HG03139 (cell line): ENCODE measurements around the gene NOTCH3.

ENCODE experiments used
- ATAC-seq: cut with Tn5 transposase; IDR thresholded peaks from one replicate; pipeline ENCODE4 v1.9.1; 2021; ENCODE audit not compliant: unreplicated experiment

NOTCH3 gene

DNA sequence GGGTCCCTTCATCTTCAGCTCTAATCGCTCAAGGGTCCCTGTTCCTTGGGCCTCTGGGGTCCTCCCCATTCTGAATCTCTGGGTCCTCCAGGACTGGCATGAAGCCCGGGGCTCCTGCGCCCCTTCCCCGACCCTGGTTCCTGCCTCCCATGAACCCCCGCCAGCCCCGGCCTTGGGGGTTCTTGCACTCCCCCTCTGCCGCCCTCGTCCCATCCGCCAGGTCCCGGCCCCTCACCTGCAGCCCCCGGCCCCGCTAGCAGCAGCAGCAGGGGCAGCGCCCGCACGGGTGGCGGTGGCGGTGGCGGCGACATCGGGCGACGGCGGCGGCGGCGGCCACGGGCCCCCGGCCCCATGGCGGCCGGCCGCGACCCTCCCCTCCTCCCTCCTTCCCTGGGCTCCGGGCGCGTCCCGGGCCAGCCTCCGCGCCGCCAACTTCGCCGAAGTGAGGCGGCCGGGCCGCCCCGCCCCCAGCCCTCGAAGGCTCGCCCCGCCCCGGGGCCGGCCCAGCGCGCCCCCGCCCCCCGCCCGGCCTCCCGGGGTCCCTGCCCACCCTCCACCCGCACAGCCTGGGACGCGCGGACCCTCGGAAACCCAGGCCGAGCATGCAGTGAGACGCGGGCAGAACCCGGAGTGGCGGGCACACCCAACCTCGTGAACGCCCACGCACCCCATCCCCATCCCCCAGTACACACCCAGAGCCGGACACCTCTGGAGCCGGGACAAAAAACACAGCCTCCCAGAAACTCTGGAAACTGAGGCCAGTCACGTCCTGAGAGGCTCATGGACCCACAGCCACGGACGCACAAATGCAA is at the start of gene NOTCH3:
NOTCH3 (minus strand) TSS at position 443 of the 812 bp plus-strand sequence; CDS start at position 353, 90 bp downstream.
- no peak for ATAC-seq

DNA sequence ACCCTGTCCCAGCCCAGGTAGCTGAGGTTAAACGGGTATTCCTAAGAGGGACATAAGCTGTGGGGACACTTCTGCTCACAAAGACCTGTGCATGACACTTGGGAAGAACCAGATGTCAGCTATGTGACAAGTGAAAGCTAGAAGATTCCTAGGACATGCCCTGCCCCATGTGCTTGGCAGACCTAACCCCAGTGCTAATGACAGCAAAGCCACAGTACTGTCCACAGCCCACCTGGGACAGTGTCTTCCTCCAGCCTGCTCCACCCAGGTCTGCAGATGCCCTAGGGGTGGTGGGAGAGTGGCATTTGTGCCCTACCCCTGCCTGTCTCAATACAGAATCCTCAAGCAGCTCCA is 49.8 kb upstream of the NOTCH3 start:
- ATAC-seq: no peak

DNA sequence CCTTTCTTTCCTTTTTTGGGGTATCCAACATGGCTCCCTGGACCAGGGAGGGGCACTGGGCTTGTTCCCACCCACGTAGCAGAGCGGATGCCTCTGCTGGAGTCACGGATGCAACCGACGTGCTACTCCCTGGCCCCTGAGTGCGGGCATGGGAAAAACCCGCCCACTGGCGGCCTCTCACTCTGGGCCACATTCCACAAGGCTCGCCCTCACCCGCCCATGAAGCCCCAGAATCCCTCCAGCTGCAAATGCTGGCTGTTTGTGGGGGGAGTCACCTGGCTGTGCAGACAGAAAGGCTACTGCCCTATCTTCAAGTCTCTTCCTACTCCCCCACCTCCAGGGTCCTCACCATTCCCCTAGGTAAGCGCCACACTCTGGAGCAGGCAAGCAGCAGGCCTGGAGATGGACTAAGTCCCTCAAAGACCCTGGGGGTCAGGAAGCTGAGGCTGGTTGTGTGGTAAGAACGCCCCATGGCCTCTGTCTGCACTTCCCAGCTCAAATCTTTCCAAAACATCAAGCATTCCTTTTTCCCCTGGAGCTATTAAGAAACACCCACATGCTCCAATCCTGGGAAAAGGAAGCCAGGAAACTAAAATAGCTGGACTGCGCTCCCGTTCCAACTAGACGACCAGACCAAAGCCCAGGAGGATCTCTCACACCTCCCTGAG is 49.3 kb upstream of the NOTCH3 start:
- no peak for ATAC-seq

DNA sequence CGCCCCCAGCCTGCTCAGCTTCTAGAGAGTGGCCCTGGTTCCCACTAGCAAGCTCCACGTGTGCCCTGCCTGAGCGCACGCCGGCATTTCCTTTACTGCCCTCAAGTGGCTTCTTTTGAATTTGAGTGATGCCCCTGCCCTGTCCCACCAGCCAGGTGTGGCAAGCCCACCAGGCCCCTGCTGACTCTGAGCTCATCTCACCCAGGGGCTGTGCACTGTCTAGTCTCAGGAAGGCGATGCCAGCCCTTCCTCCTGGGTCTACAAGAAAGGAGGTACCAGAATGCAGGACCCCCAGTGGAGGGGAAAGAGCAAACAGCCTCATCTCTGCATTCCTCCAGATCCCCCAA is 48.7 kb upstream of the NOTCH3 start:
- no peak for ATAC-seq

DNA sequence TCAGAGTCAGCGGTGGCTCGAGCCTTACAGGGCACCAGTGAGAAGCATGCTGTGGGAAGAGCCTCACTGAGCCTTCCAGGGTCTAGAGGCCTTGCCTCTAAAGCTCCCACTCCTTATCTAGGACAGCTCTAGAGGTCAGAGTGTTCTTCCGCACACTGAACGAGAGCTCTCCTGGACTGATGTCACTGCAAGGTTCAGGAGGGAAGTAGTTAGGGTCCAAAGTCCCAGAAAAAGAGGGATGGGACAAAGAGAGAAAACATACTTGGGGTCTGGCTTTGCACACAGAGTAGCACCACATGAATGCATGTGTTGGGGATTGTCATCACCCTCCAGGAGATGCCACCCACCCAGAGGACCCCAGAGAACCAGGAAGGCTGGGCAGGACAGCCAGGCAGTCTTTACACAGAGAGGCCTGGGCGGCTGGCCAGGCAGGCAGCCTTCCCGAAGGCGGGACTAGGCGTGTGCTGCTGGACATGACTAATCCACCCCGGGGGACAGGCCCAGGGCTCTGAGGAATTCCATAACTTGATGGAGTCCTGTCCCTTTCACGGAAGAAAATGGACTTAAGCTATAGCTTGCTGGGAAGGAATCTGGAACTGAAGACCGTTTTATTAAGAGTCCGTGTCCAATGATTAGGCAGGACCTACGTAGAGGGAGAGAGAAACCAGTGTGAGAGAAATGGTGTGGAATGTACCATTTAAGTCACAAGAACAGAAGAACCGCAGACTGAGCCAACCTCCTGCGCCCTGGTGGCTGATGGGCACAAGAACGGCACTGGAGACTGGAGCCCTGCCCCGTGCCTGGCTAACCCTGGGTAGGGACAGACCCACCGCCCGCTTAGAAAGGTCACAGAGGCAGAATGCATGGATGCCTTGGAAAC is 48.1 kb upstream of the NOTCH3 start:
- no peak for ATAC-seq

DNA sequence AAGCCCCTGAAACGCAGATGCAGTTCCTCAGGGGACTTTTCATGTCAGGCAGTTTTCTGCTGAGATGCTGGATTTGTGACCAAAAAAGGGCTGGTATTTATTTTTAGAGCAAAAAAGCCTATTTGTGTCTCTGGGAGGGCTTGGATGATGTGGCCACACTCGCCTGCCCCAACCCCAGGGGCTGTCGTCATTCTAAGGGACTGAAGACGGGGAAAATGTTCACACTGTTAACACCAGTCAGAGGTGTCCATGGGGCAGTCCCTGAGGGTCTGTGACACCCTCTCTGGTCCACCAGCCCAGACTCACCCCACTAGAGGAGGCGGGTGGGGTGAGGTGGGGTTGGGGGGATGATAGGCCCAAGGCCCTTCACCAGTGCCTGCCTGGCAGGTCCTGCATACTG is 47.3 kb upstream of the NOTCH3 start:
- ATAC-seq: no peak

DNA sequence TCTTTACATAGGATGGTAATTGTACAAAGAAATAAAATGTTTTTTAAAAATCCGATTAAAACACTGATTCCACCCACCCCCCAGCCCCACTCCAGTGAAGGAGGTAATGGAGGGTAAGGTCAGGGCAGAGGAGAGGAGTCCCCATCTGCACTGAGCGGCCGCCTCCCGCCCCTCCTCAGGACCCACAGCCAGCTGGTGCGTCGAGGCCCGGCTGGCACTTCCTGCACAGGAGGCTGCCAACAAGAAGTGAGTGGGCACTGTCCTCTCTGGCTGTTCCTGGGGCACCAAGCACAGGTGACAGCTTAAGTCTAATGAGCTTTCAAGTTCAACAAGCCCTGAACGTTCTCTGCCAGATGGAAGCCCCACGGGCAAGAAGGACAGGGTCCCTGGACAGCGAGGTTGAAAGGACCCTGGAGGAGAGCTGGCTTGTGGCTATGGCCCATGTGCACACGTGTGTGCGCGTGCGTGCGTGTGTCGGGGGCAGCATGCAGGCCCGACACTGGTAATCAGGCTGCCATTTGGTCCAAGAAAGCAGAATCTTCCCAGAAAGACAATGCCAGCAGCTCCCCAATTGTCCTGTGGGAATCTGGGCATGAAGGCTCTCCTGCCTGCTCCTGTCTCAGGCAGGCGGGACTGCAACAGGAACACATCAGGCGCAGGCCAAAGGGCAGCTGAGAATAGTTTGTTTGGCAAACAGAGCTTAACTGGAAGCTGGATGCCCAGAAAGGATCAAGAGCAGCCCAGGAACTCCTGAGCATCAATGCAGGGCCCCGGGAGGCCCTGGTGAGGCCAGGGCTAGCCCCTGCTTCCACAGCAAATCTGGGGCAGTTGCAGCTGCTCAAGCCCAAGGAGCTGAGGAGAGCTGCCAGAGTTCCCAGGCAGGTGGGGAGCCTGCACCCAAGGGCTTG is 46.6 kb upstream of the NOTCH3 start:
- ATAC-seq: no peak

DNA sequence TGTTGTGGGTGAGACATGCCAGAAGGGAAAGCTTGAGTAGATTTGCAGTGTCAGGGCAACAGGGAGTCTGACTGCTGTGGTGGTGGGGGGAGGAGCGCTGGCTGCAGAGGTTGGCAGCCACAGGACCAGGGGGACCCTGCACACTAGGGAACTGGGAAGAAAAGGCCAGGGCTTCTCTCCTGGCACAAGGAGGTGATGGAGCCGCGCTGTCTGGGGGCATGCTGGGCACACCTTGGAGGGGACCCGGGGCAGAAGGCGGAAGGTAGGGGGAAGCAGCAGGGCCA is 45.3 kb upstream of the NOTCH3 start:
- ATAC-seq: no peak

DNA sequence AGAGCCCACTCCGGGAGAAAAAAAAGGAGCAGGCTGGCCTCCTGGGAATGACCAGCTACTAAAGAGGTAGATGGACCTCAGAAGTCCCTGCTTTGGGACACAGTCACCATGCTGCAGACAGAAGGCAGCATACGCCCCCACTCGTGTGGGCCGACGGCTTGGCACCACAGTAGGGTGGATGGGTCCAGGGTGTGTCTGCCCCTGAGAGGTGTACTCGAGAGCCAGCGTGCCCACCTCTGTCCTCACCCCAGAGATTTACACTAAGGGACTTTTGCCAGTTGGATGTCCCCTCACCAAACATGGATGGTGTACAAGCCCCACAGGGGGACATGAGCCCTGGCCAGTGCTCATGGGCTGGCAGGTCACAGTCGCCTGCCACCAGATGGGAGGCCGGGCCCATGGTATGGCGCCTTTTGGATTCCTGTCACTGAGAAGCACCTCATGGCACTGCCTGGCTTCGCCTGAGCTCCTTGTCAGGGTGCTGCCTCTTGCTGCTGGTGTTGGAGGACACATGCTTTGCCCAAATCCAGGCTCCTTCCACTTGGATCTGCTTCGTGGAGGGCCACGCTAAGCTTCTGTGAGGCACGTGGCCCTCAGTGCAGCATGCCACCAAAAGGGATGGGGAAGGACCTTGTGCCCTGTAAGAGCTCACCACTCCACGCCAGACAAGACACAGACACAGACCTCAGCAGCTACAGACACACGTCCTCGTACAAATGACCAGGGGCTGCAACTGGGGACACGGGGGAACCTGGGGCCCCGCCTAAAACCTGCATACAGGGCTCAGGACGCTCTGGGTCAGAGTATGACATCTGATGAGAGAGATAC is 44.8 kb upstream of the NOTCH3 start:
- ATAC-seq: no peak

DNA sequence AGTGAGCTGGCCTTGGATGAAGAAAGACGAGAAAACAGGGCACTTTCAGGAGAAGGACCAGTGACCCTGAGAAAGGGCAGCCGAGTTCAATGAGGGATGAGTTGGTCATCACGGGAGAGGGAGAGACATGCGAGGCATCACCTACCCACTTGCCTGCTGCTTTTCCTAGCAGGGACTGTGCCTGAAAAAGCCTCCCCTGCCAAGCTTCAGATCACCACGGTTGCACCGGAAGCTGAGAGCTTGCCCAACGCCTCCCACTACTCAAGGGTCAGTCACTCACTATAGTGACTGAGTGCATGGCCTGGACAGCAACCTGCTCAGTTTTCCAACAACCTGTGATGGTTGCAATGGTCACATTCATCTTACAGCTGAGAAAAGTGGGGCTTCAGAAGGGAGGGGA is 44.0 kb upstream of the NOTCH3 start:
- ATAC-seq: no peak

DNA sequence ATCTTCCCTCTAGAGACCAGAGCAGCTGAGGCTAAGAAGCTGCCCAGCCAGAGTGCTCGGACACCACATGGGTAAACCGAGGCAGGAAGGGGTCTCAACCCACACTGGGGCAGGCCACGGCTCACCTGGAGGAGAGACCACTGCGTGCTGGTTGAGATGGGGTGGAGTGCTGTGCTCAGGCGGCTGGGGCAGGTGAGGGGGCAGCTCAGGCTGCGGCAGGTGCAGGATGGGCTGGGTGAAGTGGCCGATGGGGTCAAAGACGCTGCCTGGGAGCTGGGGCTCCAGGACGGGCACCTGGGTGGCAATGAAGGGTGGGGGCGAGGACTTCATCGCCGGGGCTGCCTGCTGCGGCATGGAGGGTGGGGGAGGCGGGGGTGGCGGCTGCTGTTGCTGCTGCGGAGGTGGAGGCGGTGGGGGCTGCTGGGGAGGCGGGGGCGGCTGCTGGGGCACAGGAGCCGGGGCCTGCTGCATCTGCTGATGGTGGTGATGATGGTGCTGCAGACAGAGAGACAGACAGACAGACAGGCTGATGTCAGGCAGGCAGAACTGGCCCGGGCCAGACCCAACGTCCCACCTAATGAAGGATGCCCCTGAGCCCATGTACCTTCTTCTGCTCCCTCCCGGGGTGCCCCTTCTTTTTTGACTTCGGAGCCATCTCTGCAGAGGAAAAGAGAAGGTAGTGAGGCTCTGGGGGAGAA is 43.5 kb upstream of the NOTCH3 start:
- ATAC-seq: no peak

DNA sequence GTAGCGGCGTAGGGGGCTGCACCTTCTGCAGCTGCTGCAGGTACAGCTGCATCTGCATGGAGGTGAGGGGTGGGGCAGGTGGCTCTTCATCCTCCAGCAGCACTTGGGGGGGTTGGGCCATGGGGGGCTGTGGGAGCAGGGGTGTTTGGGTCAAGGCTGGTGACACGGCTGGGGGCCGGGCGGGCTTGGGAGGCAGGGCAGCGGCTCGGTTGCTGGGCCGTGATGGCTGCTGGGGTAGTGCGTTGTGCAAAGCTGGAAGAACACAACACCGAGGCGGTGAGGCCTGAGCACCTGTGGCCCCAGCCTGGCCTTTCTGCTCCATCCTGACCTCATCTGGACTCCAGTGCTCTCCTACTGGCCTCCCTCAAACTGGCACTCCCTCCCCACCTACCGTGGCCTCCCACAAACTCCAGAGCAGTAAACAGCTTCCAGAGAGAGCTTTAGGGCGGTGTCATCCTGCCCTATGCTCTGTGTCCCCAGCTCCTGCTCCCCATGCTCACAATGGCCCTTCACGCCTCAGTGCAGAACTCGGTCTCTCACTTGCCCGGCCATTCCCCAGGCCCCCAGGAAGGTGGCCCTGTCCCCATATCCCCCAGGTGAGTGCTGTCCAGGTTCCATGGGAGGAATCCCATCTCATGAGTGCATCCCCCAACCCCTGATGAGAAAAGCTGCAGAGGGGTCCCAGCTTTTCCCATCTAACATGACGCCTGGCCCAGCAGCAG is 42.6 kb upstream of the NOTCH3 start:
- ATAC-seq: no peak

DNA sequence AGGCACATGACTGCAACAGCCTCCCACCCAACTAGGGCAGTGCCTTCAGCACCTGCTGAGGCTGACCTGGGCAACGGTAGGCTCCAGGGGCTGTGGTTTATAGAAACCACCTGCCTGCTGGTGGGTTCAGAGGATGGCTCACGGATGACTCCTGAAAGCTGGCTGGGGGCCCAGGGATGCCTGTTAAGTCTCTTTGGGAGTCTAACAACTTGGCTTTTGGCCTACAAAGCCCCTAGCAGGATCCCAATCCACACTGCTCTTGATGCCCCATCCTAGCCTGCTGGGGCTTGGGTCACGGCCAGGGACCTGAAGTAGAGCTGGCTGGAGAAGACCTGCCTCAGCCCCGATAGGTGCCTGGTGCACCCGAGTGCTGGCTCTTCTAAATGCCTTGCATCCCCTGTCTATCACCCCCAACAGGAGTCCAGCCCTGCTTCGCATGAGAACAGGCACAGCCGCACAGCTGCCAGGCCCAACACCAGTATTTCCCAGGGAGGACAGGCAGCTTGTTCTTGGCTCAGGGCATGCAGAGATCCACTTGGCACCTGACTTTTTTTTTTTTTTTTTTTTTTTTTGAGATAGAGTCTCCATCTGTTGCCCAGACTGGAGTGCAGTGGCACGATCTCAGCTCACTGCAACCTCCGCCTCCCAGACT is 40.6 kb upstream of the NOTCH3 start:
- no peak for ATAC-seq

DNA sequence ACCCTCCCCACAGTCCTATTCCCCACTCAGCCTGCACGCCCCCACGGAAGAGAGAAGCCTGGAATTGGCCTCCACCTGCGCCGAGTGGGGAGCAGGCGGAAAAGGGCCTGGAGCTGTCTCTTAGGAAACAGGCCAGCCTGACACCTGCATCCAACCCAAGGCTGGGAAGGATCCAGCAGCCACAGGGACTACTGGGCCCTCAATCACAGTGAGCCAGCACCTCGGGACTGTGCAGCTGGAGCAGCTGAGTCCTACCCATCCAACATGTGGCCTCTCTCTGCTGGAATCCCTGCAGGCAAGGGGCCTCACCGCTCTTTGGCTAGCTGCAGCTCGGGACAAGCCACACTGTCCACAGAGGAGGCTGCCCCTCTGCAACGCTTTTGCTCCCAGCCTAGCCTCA is 39.7 kb upstream of the NOTCH3 start:
- ATAC-seq: no peak

DNA sequence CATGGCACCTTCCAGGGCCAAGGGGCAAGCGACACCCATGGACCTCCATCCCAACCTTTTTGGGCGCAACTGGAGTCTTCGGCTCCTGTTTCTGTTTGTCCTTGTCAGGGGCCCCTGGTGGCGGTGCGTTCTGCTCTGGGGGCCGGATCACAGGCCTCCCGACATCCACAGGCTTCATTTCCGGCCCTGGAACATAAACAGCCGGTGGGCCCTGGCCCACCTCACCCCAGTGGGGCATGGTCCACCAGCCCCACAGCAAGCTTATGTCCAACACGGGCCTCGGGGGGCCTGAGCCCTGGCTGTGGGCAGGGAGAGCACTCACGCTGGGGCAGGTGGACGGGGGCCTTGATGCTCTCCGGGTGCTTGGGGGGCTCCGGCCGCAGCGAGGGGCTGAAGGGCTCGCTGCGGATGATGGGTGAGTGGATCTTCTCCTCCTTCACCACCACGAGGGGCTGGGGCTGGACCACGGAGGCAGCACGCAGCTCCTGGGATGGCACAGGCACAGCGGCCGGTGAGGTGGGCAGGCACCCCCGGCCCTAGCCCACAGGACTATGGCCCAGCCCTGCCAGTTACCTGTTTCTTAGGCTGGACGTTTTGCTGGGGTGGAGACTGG is 38.6 kb upstream of the NOTCH3 start:
- ATAC-seq: no peak

DNA sequence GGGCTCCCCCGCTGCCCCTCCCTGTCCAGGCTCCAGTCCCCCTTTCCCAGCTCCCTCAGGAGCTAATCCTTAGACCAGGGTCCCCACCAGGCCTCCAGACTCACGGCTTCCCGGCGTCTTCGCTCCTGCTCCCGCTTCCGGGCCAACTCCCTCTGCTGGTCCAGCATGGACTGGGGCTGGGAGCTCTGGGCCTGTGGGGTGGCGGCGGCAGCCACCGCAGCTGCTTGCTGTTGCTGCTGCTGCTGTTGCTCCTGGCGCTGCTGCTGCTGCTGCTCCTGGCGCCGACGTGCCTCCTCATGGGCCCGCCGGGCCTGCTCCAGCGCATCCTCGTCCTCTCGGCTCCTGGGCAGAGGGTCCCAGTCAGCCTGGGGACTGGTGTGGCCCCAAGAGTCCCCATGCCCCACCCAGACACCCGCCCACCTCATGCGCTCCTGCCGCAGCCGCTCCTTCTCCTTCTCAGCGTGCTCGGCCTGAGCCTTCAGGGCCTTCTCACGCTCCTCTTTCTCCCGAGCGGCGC is 37.9 kb upstream of the NOTCH3 start:
- no peak for ATAC-seq

DNA sequence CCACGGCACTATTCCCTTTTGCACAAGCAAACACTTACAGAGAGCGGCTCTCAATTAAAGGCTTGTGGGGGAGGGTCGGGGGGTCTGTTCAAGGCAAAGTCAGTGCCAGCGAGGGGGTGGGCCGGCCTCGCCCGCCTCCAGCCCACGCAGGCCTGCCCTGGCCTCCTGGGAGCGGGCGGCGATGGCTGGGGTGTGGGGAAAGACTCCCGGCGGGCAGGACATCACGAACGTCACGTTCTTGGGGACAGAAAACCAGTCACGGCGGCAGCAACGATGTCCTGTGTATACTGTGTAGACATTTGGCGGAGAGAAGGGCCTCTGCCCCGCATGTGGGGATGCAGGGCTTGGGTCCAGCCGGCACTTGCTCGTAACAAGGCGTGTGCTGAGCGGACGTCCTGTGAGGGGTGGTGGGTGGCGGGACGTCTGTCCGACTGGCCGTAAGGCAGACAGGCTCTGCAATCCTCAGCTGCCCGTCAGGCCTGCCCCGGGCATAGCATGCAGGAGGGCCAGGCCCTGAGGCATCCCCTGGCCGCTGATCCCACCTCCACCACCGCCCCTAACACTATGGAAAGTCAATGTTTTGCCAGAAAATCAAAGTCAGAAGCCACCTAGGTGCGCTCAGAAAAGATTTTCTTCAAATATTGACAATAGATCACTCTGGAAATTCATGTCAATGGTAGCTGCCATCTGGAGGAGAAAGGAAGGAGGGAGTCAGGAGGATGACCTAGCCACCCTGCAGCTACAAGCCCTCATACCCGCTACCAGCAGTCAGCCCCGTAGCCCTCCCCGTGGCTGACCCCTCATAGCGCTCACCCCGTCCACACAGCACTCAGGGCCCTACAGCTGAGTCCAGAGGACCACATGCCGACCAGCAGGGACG is 37.2 kb upstream of the NOTCH3 start:
- no peak for ATAC-seq
